ENCODE data around the gene ZFAND3. TPM values are rescaled to one million over a fixed set of nuclear protein-coding genes. Genes with fewer than 3 reads are reported as not detected.

ZFAND3 gene
- total and polyA plus RNA-seq, 2 experiments from 2014 or later, result 16.9 to 28.2 TPM

DNA sequence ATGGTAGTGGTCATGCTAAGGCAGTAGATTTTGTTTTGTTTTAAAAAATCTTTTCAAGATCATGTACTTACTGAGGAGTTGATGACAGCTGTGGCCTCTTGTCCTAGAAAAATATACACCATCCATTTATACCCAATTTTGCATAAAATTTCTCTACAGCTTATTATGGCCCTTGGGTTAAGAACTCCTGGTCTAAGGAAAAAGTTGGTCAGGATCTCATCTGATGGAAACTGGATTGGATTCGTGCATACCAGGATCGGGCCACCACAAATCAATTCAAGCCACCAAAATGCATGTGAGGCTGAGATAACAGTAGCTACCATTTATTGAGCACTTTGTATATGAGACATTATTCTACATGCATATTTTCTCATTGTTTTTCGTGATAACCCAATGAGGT is 244.4 kb downstream of the ZFAND3 start (continued):
- TF ChIP-seq, protein P1, sequence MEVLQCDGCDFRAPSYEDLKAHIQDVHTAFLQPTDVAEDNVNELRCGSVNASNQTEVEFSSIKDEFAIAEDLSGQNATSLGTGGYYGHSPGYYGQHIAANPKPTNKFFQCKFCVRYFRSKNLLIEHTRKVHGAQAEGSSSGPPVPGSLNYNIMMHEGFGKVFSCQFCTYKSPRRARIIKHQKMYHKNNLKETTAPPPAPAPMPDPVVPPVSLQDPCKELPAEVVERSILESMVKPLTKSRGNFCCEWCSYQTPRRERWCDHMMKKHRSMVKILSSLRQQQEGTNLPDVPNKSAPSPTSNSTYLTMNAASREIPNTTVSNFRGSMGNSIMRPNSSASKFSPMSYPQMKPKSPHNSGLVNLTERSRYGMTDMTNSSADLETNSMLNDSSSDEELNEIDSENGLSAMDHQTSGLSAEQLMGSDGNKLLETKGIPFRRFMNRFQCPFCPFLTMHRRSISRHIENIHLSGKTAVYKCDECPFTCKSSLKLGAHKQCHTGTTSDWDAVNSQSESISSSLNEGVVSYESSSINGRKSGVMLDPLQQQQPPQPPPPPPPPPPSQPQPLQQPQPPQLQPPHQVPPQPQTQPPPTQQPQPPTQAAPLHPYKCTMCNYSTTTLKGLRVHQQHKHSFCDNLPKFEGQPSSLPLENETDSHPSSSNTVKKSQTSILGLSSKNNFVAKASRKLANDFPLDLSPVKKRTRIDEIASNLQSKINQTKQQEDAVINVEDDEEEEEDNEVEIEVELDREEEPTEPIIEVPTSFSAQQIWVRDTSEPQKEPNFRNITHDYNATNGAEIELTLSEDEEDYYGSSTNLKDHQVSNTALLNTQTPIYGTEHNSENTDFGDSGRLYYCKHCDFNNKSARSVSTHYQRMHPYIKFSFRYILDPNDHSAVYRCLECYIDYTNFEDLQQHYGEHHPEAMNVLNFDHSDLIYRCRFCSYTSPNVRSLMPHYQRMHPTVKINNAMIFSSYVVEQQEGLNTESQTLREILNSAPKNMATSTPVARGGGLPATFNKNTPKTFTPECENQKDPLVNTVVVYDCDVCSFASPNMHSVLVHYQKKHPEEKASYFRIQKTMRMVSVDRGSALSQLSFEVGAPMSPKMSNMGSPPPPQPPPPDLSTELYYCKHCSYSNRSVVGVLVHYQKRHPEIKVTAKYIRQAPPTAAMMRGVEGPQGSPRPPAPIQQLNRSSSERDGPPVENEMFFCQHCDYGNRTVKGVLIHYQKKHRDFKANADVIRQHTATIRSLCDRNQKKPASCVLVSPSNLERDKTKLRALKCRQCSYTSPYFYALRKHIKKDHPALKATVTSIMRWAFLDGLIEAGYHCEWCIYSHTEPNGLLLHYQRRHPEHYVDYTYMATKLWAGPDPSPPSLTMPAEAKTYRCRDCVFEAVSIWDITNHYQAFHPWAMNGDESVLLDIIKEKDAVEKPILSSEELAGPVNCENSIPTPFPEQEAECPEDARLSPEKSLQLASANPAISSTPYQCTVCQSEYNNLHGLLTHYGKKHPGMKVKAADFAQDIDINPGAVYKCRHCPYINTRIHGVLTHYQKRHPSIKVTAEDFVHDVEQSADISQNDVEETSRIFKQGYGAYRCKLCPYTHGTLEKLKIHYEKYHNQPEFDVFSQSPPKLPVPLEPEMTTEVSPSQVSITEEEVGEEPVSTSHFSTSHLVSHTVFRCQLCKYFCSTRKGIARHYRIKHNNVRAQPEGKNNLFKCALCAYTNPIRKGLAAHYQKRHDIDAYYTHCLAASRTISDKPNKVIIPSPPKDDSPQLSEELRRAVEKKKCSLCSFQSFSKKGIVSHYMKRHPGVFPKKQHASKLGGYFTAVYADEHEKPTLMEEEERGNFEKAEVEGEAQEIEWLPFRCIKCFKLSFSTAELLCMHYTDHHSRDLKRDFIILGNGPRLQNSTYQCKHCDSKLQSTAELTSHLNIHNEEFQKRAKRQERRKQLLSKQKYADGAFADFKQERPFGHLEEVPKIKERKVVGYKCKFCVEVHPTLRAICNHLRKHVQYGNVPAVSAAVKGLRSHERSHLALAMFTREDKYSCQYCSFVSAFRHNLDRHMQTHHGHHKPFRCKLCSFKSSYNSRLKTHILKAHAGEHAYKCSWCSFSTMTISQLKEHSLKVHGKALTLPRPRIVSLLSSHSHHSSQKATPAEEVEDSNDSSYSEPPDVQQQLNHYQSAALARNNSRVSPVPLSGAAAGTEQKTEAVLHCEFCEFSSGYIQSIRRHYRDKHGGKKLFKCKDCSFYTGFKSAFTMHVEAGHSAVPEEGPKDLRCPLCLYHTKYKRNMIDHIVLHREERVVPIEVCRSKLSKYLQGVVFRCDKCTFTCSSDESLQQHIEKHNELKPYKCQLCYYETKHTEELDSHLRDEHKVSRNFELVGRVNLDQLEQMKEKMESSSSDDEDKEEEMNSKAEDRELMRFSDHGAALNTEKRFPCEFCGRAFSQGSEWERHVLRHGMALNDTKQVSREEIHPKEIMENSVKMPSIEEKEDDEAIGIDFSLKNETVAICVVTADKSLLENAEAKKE (CRISPR knock-in tag; IDR thresholded peaks at IDR 0.05), result no peak
- no peak for TF ChIP-seq EZH2phosphoT487 (IDR thresholded peaks at IDR 0.05; ENCODE audit: unreplicated experiment)
- TF ChIP-seq, protein P2, sequence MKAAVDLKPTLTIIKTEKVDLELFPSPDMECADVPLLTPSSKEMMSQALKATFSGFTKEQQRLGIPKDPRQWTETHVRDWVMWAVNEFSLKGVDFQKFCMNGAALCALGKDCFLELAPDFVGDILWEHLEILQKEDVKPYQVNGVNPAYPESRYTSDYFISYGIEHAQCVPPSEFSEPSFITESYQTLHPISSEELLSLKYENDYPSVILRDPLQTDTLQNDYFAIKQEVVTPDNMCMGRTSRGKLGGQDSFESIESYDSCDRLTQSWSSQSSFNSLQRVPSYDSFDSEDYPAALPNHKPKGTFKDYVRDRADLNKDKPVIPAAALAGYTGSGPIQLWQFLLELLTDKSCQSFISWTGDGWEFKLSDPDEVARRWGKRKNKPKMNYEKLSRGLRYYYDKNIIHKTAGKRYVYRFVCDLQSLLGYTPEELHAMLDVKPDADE (IDR thresholded peaks at IDR 0.05), result no peak
- no peak for TF ChIP-seq ZNF331 (CRISPR knock-in tag; IDR thresholded peaks at IDR 0.05; ENCODE audit: low read depth)
- TF ChIP-seq, protein P3, sequence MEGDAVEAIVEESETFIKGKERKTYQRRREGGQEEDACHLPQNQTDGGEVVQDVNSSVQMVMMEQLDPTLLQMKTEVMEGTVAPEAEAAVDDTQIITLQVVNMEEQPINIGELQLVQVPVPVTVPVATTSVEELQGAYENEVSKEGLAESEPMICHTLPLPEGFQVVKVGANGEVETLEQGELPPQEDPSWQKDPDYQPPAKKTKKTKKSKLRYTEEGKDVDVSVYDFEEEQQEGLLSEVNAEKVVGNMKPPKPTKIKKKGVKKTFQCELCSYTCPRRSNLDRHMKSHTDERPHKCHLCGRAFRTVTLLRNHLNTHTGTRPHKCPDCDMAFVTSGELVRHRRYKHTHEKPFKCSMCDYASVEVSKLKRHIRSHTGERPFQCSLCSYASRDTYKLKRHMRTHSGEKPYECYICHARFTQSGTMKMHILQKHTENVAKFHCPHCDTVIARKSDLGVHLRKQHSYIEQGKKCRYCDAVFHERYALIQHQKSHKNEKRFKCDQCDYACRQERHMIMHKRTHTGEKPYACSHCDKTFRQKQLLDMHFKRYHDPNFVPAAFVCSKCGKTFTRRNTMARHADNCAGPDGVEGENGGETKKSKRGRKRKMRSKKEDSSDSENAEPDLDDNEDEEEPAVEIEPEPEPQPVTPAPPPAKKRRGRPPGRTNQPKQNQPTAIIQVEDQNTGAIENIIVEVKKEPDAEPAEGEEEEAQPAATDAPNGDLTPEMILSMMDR (conservative IDR thresholded peaks at IDR 0.05; ENCODE audit: low read depth in 2 of 2), result no peak

DNA sequence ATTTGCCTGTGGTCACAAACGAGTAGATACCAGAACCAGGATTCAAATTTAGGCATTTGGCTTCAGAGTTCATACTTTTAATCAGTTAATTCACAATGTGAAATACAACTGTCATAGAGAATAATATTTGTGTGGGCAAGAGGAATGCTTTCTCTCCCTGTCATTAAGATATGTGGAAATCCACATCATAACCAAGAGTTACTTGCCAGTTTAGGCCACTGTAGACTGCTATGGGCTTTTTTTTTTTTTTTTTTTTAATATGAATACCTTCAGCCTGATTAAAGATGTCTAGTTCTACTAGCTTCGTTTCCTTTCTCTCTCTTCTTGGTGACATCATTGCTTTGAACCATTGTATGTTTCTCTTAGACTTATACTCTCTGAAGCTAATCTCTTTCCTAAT is 244.9 kb downstream of the ZFAND3 start:
- Histone ChIP-seq H3K9me2 (ENCODE audit: insufficient read depth) (no peaks in the 10 kb centered on the region), H3K4me2 (no peak overlapping the region), H3K4me1 (ENCODE audit: insufficient read depth) (no peaks in the 10 kb centered on the region; the same call in 1 of the 2 replicates), H3K36me3 (ENCODE audit: insufficient read depth) (peaks cover 10% of the 10 kb centered on the region), H4K20me1 (replicated peaks; ENCODE audit: insufficient read depth) (peaks cover 2% of the 10 kb centered on the region; the same call in 1 of the 2 replicates), H3K27ac (ENCODE audit: low read depth) (no peak overlapping the region), H3K79me2 (replicated peaks; ENCODE audit: insufficient read depth) (no peaks in the 10 kb centered on the region), H2AFZ (no peak overlapping the region), H3K27me3 (ENCODE audit: insufficient read depth) (no peaks in the 10 kb centered on the region), H3F3A (replicated peaks; ENCODE audit: low read depth) (no peaks in the 10 kb centered on the region), H3K4me3 (no peak overlapping the region)
- no peak overlapping the region for H3K4me3 Mint-ChIP-seq
- no peak overlapping the region for H3K27ac Mint-ChIP-seq
- no peak for ATAC-seq
- no peak for DNase-seq (ENCODE audit: low spot score)
- no peaks in the 10 kb centered on the region for H3K9me3 Mint-ChIP-seq
- H3K27me3 Mint-ChIP-seq (ENCODE audit: insufficient read depth, low read depth, poor library complexity), result no peaks in the 10 kb centered on the region
- H3K36me3 Mint-ChIP-seq (ENCODE audit: low read depth), result peaks cover 8% of the 10 kb centered on the region; the same call in 2 of the 3 replicates
- peaks cover 10% of the 10 kb centered on the region for H3K4me1 Mint-ChIP-seq
- no peak for TF ChIP-seq CREB1 (CRISPR knock-in tag; IDR thresholded peaks at IDR 0.05; ENCODE audit: low read depth)
- TF ChIP-seq ZNF114 (CRISPR knock-in tag; IDR thresholded peaks at IDR 0.05), result no peak
- TF ChIP-seq, protein P2 (IDR thresholded peaks at IDR 0.05), result no peak
- no peak for TF ChIP-seq JUNB (IDR thresholded peaks at IDR 0.05; ENCODE audit: unreplicated experiment)
- TF ChIP-seq POLR2AphosphoS5 (IDR thresholded peaks at IDR 0.05; ENCODE audit: low read depth), result no peak
- no peak for TF ChIP-seq NANOG (IDR thresholded peaks at IDR 0.05; ENCODE audit: borderline replicate concordance)
- TF ChIP-seq, protein P4, sequence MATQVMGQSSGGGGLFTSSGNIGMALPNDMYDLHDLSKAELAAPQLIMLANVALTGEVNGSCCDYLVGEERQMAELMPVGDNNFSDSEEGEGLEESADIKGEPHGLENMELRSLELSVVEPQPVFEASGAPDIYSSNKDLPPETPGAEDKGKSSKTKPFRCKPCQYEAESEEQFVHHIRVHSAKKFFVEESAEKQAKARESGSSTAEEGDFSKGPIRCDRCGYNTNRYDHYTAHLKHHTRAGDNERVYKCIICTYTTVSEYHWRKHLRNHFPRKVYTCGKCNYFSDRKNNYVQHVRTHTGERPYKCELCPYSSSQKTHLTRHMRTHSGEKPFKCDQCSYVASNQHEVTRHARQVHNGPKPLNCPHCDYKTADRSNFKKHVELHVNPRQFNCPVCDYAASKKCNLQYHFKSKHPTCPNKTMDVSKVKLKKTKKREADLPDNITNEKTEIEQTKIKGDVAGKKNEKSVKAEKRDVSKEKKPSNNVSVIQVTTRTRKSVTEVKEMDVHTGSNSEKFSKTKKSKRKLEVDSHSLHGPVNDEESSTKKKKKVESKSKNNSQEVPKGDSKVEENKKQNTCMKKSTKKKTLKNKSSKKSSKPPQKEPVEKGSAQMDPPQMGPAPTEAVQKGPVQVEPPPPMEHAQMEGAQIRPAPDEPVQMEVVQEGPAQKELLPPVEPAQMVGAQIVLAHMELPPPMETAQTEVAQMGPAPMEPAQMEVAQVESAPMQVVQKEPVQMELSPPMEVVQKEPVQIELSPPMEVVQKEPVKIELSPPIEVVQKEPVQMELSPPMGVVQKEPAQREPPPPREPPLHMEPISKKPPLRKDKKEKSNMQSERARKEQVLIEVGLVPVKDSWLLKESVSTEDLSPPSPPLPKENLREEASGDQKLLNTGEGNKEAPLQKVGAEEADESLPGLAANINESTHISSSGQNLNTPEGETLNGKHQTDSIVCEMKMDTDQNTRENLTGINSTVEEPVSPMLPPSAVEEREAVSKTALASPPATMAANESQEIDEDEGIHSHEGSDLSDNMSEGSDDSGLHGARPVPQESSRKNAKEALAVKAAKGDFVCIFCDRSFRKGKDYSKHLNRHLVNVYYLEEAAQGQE (IDR thresholded peaks at IDR 0.05; ENCODE audit: unreplicated experiment), result no peak
- no peak for TF ChIP-seq STAT1 (IDR thresholded peaks at IDR 0.05; ENCODE audit: unreplicated experiment)

Measured in GM23338 (cell line).